ENCODE results near the gene ZXDC. TPM values are rescaled to one million over a fixed set of nuclear protein-coding genes. Genes with fewer than 3 reads are reported as not detected.
A peak's percentile ranks its signal among the peaks of the same experiment; 100 is the strongest.

The ZXDC gene
- total RNA-seq, 1 donor from 2014 or later = 36.8 TPM

DNA sequence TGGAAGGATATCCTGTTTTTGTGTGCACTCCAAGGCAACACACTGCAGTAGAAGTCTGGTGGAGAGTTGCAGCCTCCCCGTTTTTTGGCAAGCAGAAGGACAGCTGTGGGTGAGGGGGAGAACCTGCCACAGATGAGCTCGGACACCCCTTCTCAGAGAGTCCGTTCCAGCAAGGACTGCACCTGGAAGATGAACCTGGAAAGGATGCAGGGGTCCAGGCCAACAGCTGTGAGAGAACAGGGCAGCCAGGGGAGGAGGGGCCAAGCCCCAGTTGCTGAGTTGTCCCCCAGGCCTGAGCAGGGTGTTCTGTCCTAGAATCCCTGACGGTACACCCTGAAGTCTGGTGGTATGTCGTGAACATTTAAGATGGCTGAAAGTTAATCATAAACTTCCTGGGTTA lies 30.2 kb downstream of the ZXDC start:
- intact Hi-C loops (cut with DNase I) = no loop called here
- no peak overlapping the region for H3K4me3 ChIP-seq
- no peaks in the 10 kb centered on the region for H3K9me3 ChIP-seq
- no peaks in the 10 kb centered on the region for H3K4me1 ChIP-seq
- H3K36me3 ChIP-seq = peaks cover 0 to 10% of the 10 kb centered on the region in 2 donors
- H3K27ac ChIP-seq = no peak overlapping the region
- TF ChIP-seq POLR2A (IDR thresholded peaks at IDR 0.05) (no peak), POLR2AphosphoS5 (IDR thresholded peaks at IDR 0.05; ENCODE audit: insufficient read depth in 1 of 2, low read depth in 1 of 2) (no peak)
- TF ChIP-seq, protein P1, sequence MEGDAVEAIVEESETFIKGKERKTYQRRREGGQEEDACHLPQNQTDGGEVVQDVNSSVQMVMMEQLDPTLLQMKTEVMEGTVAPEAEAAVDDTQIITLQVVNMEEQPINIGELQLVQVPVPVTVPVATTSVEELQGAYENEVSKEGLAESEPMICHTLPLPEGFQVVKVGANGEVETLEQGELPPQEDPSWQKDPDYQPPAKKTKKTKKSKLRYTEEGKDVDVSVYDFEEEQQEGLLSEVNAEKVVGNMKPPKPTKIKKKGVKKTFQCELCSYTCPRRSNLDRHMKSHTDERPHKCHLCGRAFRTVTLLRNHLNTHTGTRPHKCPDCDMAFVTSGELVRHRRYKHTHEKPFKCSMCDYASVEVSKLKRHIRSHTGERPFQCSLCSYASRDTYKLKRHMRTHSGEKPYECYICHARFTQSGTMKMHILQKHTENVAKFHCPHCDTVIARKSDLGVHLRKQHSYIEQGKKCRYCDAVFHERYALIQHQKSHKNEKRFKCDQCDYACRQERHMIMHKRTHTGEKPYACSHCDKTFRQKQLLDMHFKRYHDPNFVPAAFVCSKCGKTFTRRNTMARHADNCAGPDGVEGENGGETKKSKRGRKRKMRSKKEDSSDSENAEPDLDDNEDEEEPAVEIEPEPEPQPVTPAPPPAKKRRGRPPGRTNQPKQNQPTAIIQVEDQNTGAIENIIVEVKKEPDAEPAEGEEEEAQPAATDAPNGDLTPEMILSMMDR (IDR thresholded peaks at IDR 0.05) = no peak
- peak; percentile 72 for DNase-seq (ENCODE audit: extremely low spot score in 2 of 2)
- H3K27me3 ChIP-seq = no peaks in the 10 kb centered on the region

DNA sequence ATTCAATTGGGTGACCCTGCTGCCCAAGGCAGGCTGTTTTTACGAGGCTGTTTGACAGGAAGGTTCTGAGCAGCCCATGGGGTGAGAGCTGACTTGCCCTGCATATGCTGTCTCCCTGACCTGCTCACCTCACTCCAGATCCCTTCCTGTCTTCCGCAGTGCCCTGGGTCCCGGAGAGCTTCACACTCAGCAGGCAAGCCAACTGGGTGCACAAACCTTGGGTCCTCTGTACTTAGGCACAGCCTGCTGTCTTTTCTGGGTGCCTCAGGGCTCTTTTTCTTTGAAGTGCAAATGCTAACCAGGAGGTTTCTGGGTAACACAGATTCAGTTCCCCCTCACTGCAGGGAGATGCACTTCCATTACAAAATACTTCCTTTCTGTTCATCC lies 32.8 kb downstream of the ZXDC start:
- peak in 1 of 2 donors; percentile 74 for DNase-seq (ENCODE audit: extremely low spot score in 2 of 2)
- TF ChIP-seq POLR2A (IDR thresholded peaks at IDR 0.05) (no peak), POLR2AphosphoS5 (IDR thresholded peaks at IDR 0.05; ENCODE audit: insufficient read depth in 1 of 2, low read depth in 1 of 2) (no peak)
- TF ChIP-seq, protein P1 (IDR thresholded peaks at IDR 0.05) = no peak
- Histone ChIP-seq H3K27me3 (no peaks in the 10 kb centered on the region), H3K4me3 (no peak overlapping the region), H3K36me3 (peaks cover 0 to 3% of the 10 kb centered on the region in 2 donors), H3K9me3 (no peaks in the 10 kb centered on the region), H3K27ac (no peak overlapping the region), H3K4me1 (no peaks in the 10 kb centered on the region)
- intact Hi-C loops (cut with DNase I) = no loop called here

DNA sequence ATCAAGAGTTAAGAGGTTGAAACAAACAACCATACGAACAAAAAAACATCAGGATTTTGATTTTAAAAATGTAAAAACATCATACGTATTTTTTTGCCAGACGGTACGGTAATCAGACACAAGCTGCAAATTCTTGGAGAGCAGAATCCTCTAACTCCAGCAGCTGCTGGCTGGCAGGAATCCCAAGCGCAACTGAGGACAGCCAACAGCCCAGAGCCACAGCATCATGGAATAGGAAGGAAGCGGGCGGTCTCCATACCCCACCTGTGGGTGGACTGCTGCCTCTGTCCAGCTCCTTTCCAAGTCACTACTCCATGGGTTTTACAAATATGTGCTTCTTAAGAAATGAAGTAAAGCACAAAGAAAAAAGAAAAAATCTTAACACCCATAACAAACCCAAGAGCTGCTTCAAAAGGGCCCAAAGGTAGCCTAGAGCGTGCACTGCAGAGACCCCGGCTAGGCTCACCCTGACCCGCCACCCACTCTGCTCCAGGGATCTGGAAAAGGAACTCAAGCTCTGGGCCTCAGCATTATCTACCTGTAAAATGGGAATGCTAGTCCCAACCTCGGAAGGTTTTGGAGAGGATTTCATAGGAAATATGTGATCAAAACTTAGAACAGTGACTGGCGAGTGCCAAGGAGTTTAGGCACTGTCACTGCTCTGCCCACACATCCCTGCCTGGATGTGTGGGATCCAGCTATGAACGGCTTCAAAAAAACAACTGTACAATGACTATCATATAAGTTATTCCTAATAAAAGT lies 33.4 kb downstream of the ZXDC start:
- no peak for TF ChIP-seq POLR2A (IDR thresholded peaks at IDR 0.05)
- TF ChIP-seq, protein P1 (IDR thresholded peaks at IDR 0.05) = no peak
- TF ChIP-seq POLR2AphosphoS5 (IDR thresholded peaks at IDR 0.05; ENCODE audit: insufficient read depth in 1 of 2, low read depth in 1 of 2) = no peak
- H3K27ac ChIP-seq = no peak overlapping the region
- no peak for DNase-seq (ENCODE audit: extremely low spot score in 2 of 2)
- H3K36me3 ChIP-seq = peaks cover 0 to 5% of the 10 kb centered on the region in 2 donors
- H3K4me3 ChIP-seq = no peak overlapping the region
- H3K4me1 ChIP-seq = no peaks in the 10 kb centered on the region
- no peaks in the 10 kb centered on the region for H3K9me3 ChIP-seq
- no peaks in the 10 kb centered on the region for H3K27me3 ChIP-seq
- intact Hi-C loops (cut with DNase I) = no loop called here

DNA sequence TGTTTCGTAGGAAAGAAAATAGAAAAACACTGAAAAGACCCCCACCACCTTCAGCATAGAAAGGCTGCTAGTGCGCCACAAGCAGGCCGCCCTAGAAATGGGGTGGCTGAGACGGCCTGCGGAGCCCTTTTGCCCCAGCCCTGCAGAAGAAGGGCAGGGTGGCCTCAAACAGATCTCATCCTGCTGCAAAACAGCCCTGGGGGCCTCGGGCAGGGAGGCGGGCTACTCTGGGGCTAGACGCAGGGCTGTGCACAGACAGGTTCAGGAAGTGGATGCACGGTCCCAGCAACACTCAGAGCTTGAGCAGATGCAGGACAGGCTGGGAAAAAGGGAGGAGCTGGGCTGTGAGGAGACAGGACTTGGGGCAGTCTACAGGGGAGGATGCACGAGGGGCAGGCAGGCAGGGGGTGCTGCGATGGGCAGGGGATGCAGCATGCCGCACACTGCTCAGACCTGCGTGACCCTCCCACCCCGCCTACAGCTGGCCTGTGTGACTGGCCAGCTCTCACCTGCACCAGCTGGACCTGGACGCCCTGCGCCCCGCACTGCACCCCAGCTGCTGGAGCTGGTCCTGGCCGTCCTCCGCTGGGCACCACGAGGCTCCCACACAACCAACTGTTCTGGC lies 34.3 kb downstream of the ZXDC start:
- H3K4me1 ChIP-seq = no peaks in the 10 kb centered on the region
- no peaks in the 10 kb centered on the region for H3K9me3 ChIP-seq
- H3K36me3 ChIP-seq = peaks cover 0 to 12% of the 10 kb centered on the region in 2 donors
- no peak for TF ChIP-seq POLR2AphosphoS5 (IDR thresholded peaks at IDR 0.05; ENCODE audit: insufficient read depth in 1 of 2, low read depth in 1 of 2)
- TF ChIP-seq, protein P1 (IDR thresholded peaks at IDR 0.05) = no peak
- no peak for TF ChIP-seq POLR2A (IDR thresholded peaks at IDR 0.05)
- no peak overlapping the region for H3K27ac ChIP-seq
- intact Hi-C loops (cut with DNase I) = no loop called here
- H3K27me3 ChIP-seq = no peaks in the 10 kb centered on the region
- peak; percentile 16 to 67 for DNase-seq (ENCODE audit: extremely low spot score in 2 of 2)
- no peak overlapping the region for H3K4me3 ChIP-seq

DNA sequence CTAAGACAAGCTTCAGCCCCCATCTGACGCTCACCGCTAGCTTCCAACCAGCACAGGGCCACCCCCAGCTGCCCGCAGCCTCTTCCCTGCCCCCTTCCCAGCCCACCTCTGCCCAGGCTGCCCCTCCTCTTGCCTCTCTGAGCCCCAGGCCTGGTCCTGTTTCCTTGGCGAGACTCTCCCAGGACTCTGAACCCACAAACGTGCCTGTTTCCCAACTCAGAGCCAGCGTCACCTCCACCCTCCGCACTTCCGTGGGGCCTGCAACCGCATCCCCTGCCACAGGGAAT lies 35.0 kb downstream of the ZXDC start:
- Histone ChIP-seq H3K27ac (no peak overlapping the region), H3K4me3 (no peak overlapping the region), H3K36me3 (peaks cover 0 to 20% of the 10 kb centered on the region in 2 donors), H3K27me3 (no peaks in the 10 kb centered on the region), H3K9me3 (no peaks in the 10 kb centered on the region), H3K4me1 (no peaks in the 10 kb centered on the region)
- intact Hi-C loops (cut with DNase I) = no loop called here
- DNase-seq (ENCODE audit: extremely low spot score in 2 of 2) = peak in 1 of 2 donors; percentile 85
- TF ChIP-seq POLR2AphosphoS5 (IDR thresholded peaks at IDR 0.05; ENCODE audit: insufficient read depth in 1 of 2, low read depth in 1 of 2) (no peak), POLR2A (IDR thresholded peaks at IDR 0.05) (no peak)
- TF ChIP-seq, protein P1 (IDR thresholded peaks at IDR 0.05) = no peak
